Embryonic facial prominence (tissue), 1 donor: ENCODE measurements around the gene CFAP58.

Experiments used
- DNase-seq: peaks from one replicate; pipeline ENCODE4 v3.0.0-alpha.2; 2016; ENCODE audit errors: extremely low spot score

Gene CFAP58

GRCh38 chr10:104353325-104354048 lies at the start of gene CFAP58:
Gene CFAP58 (plus strand): TSS chr10:104353833. CDS start chr10:104353898, 65 bp downstream.
- peak; percentile 66 for DNase-seq

GRCh38 chr10:104304356-104304745 lies 49.3 kb upstream of the CFAP58 start:
- no peak for DNase-seq

GRCh38 chr10:104304927-104305326 lies 48.7 kb upstream of the CFAP58 start:
- DNase-seq, result no peak

- DNase-seq, result no peak
Measured at GRCh38 chr10:104306897-104307296, 46.7 kb upstream of the CFAP58 start.

- DNase-seq, result no peak
Measured at GRCh38 chr10:104307576-104308438, 45.8 kb upstream of the CFAP58 start.

- no peak for DNase-seq
Measured at GRCh38 chr10:104308439-104308903, 45.2 kb upstream of the CFAP58 start.

- no peak for DNase-seq
Measured at GRCh38 chr10:104309980-104310978, 43.4 kb upstream of the CFAP58 start.

GRCh38 chr10:104311184-104311720 lies 42.4 kb upstream of the CFAP58 start:
- no peak for DNase-seq

- DNase-seq, result no peak
Measured at GRCh38 chr10:104314591-104315485, 38.8 kb upstream of the CFAP58 start.

GRCh38 chr10:104315486-104315921 lies 38.1 kb upstream of the CFAP58 start:
- DNase-seq, result no peak

GRCh38 chr10:104316321-104317099 lies 37.1 kb upstream of the CFAP58 start:
- no peak for DNase-seq

- no peak for DNase-seq
Measured at GRCh38 chr10:104317269-104317710, 36.3 kb upstream of the CFAP58 start.

- no peak for DNase-seq
Measured at GRCh38 chr10:104317726-104318299, 35.8 kb upstream of the CFAP58 start.

- DNase-seq, result no peak
Measured at GRCh38 chr10:104318326-104318725, 35.3 kb upstream of the CFAP58 start.

GRCh38 chr10:104318810-104319741 lies 34.6 kb upstream of the CFAP58 start:
- DNase-seq, result no peak

- DNase-seq, result no peak
Measured at GRCh38 chr10:104321226-104321625, 32.4 kb upstream of the CFAP58 start.

GRCh38 chr10:104321725-104322415 lies 31.8 kb upstream of the CFAP58 start:
- DNase-seq, result no peak
